ENCODE measurements around the gene CFDP1. TPM values are rescaled to one million over a fixed set of nuclear protein-coding genes. Genes with fewer than 3 reads are reported as not detected.

CFDP1 gene
- total RNA-seq, 2 donors from 2014 or later, result 25.2 to 33.6 TPM

DNA sequence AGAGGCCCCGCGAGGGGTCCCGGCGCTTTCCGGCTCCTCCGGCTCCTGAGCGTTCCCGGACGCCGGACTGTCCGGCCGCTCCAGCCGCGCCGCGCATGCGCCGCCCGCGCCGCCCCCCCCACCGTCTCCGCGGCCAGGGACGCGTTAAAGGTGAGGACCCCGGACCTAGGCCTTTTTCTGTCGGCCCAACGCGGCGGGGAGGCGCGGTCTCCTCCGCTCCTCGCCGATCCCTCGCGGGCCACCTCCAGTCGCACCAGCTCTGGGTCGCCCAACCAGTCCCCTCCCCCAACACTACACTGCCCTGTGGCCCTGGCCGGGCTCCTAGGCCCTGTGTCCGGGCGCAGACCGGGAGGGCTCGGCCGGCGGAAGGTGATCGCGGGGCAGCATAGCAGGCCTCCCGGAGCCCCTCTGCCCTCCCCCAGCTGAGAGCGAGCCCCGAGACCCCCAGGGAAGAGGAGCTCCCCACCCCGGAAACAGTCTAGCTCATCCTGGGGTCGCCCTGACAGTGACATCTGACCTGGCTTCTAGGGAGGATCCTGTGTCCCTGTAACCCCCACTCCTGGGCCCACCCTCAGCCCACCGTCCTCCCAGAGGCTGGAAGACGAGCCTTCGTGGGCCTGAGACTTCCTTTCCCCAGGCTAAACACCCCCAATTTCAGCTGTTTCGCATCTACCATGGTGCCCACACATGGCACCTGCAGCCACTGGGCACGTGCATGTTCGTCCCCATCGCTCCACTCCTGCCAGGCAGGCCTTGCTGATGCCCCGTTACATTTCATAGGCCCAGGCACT lies 167.2 kb downstream of the CFDP1 start:
- H3K27me3 ChIP-seq, result no peaks in the 10 kb centered on the region
- H3K36me3 ChIP-seq, result no peaks in the 10 kb centered on the region
- no peak for TF ChIP-seq CTCF (IDR thresholded peaks at IDR 0.05)
- no peaks in the 10 kb centered on the region for H3K9me3 ChIP-seq
- peak overlapping the region; percentile 88 to 96 for H3K4me3 ChIP-seq
- peak overlapping the region; percentile 97 to 98 for H3K27ac ChIP-seq
- no peak for DNase-seq (ENCODE audit: low spot score)
- peaks cover 0 to 65% of the 10 kb centered on the region in 2 donors for H3K4me1 ChIP-seq

- no peak for DNase-seq (ENCODE audit: low spot score)
- no peaks in the 10 kb centered on the region for H3K36me3 ChIP-seq
- TF ChIP-seq CTCF (IDR thresholded peaks at IDR 0.05), result no peak
- no peaks in the 10 kb centered on the region for H3K9me3 ChIP-seq
- no peaks in the 10 kb centered on the region for H3K27me3 ChIP-seq
- peak overlapping the region; percentile 88 to 96 for H3K4me3 ChIP-seq
- peaks cover 0 to 70% of the 10 kb centered on the region in 2 donors for H3K4me1 ChIP-seq
- H3K27ac ChIP-seq, result peak overlapping the region; percentile 97 to 98
These were observed 168.0 kb downstream of the CFDP1 start for GRCh38 chr16:75264999-75265910.

DNA sequence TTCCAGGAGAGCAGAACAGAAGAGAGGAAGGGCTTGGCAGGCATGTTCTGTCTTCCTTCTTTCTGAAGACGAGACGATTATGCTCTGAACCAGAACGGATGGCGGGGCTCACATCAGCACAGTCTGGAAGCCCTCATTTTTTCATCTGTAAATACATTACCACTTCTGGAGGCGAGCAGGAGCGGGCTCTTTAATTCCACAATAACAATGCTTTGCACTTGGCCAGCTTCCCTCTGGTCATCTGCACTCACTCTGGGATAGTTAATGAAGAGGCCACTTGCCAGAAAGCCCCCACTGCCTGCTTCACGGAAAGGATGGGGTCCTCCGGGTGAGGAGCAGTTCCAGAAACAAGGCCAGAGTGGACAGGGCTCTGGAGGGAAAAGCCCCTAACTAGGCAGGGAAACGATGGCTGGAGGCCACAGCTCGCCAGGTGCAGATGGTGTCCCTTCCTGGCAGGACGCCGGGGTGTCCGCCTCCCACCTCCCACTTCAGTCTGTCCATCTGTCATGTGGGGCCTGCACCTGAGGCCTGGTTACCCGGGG lies 168.8 kb downstream of the CFDP1 start:
- H3K4me1 ChIP-seq, result peaks cover 0 to 70% of the 10 kb centered on the region in 2 donors
- H3K27me3 ChIP-seq, result no peaks in the 10 kb centered on the region
- TF ChIP-seq CTCF (IDR thresholded peaks at IDR 0.05), result no peak
- H3K4me3 ChIP-seq, result peak overlapping the region; percentile 88 to 96
- DNase-seq (ENCODE audit: low spot score), result no peak
- H3K9me3 ChIP-seq, result no peaks in the 10 kb centered on the region
- H3K36me3 ChIP-seq, result no peaks in the 10 kb centered on the region
- peak overlapping the region; percentile 97 to 98 for H3K27ac ChIP-seq

DNA sequence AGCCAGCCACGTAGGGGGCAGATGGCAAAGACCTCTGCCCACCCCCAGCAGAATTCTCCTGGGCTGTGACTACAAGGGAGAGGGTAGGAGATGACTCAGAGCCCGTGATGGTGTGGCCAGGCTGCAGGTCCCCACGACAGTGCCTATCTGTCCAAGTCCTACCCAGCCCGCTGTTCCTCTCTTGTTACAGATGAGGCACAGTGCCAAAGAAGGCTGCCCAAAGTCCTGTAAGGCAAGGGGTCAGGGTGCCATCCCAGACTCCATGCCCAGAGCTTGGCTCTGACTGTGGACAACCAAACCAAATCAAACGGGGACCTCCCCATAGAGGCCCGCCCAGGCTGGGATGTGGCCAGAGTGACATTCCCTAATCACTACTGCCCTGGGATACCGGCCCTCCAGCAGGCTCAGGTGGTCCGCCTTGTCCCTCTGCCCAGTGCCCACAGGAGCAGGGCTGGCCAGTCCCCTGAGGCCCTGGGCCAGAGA lies 169.3 kb downstream of the CFDP1 start:
- TF ChIP-seq CTCF (IDR thresholded peaks at IDR 0.05), result no peak
- Histone ChIP-seq H3K4me3 (peak overlapping the region; percentile 88 to 96), H3K4me1 (peaks cover 0 to 71% of the 10 kb centered on the region in 2 donors)

GRCh38 chr16:75263291-75263962 lies 169.9 kb downstream of the CFDP1 start:
- Histone ChIP-seq H3K4me3 (peak overlapping the region in 1 of 2 donors; percentile 96), H3K27me3 (no peaks in the 10 kb centered on the region), H3K36me3 (no peaks in the 10 kb centered on the region), H3K9me3 (no peaks in the 10 kb centered on the region), H3K27ac (peak overlapping the region; percentile 97 to 98), H3K4me1 (peaks cover 0 to 77% of the 10 kb centered on the region in 2 donors)
- no peak for TF ChIP-seq CTCF (IDR thresholded peaks at IDR 0.05)
- DNase-seq (ENCODE audit: low spot score), result no peak

More for the DNA sequence above, 169.3 kb downstream of the CFDP1 start:
- no peaks in the 10 kb centered on the region for H3K9me3 ChIP-seq
- peak overlapping the region; percentile 97 to 98 for H3K27ac ChIP-seq
- DNase-seq (ENCODE audit: low spot score), result peak; percentile 81
- no peaks in the 10 kb centered on the region for H3K27me3 ChIP-seq
- no peaks in the 10 kb centered on the region for H3K36me3 ChIP-seq
